ENCODE measurements around the gene ANKFY1.
"Not testable (repeated sequence)": the region's sequence is repeated elsewhere in the genome, so short reads cannot be mapped to it uniquely, and the experiment has no call there.

DNA sequence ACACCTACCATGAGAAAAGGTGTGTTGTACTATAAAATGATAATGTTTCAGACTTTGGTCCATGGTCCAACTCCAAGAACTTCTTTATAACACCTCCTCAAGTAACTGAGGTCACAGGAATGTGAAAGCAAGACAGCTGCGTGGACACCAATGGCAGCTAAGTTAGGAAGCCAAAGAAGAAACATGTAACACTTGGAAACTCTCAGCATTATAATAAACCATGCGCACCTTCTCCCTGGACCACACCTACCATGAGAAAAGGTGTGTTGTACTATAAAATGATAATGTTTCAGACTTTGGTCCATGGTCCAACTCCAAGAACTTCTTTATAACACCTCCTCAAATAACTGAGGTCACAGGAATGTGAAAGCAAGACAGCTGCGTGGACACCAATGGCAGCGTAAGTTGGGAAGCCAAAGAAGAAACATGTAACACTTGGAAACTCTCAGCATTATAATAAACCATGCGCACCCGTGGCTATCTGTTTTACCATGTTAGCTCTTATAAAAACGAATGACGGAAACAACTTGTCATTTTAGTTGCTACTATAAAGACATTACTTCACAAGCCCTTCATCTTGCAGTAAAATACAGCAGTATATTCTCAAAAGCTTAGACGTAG lies 124.8 kb downstream of the ANKFY1 start:
- TF ChIP-seq SPI1, POLR2AphosphoS5 (IDR thresholded peaks at IDR 0.05; ENCODE audit: low read depth, low read length): not testable (repeated sequence)
